Peyer's patch (tissue), 4 donors: ENCODE data around the gene MESP2.

Experiments
- CTCF ChIP-seq, 6 experiments: fragments of 450-650 bp in 4 of 6; fragments of 200-600 bp in 2 of 6; sonication (generic) in 1 of 6; IDR thresholded peaks; one replicate each; pipeline ENCODE4 v1.5.1; 2017 to 2019; ENCODE audit warnings: antibody characterized with exemption in 6 of 6, mild to moderate bottlenecking in 3 of 6, moderate library complexity in 1 of 6
- POLR2A ChIP-seq, 2 donors: fragments of 450-650 bp; IDR thresholded peaks; one replicate each; pipeline ENCODE4 v1.5.1; 2017; ENCODE audit warnings: antibody characterized with exemption in 2 of 2, mild to moderate bottlenecking in 2 of 2, moderate library complexity in 2 of 2

DNA sequence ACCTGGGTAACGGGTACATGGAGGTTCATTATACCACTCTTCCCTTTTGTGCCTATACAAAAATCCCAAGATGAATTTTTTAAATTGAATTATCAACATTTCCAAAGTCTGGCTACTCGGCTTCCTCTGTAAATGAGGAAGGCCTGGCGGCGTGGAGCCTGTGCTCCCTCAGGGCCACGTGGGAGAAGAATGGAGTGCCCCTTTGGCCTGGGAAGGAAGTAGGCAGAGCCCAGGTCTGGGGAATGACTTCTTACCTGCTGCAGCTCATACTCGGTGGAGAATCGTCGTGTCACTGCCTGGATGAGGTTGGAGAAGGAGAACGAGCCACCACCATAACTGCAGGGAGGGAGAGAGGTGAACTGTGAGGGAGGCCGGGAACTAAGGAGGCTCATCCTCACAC is 14.1 kb downstream of the MESP2 start:
- TF ChIP-seq CTCF (IDR thresholded peaks at IDR 0.05) = no peak
- TF ChIP-seq POLR2A (IDR thresholded peaks at IDR 0.05) = no peak
